ENCODE results near the gene KLHDC1.
"Not testable (repeated sequence)": the region's sequence is repeated elsewhere in the genome, so short reads cannot be mapped to it uniquely, and the experiment has no call there.

The KLHDC1 gene

DNA sequence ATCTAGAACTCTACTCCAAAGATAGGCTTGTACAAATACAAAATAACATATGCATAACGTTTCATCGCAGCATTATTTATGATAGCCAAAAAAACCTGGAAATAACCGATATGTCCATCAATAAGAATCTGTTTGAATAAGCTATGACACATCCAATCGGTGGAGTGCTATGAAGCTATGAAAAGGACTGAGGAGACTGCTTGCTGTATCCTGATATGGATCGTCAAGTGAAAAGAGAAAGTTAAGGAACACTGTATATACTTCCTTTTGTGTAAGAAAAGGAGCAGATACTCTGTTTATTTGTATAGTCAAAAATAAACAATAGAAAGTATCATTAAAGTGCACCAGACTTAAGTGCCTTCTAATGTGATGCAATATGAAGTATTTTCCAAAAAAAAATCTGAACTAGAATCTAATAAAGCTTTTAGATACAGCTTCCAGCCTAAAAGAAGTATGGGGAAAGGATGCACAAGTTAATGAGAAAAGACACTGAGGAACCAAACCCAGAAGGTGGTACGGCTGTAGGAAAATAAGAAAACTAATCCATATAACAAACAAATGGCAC lies 645 bp upstream of the KLHDC1 start:
- TF ChIP-seq, protein P1, sequence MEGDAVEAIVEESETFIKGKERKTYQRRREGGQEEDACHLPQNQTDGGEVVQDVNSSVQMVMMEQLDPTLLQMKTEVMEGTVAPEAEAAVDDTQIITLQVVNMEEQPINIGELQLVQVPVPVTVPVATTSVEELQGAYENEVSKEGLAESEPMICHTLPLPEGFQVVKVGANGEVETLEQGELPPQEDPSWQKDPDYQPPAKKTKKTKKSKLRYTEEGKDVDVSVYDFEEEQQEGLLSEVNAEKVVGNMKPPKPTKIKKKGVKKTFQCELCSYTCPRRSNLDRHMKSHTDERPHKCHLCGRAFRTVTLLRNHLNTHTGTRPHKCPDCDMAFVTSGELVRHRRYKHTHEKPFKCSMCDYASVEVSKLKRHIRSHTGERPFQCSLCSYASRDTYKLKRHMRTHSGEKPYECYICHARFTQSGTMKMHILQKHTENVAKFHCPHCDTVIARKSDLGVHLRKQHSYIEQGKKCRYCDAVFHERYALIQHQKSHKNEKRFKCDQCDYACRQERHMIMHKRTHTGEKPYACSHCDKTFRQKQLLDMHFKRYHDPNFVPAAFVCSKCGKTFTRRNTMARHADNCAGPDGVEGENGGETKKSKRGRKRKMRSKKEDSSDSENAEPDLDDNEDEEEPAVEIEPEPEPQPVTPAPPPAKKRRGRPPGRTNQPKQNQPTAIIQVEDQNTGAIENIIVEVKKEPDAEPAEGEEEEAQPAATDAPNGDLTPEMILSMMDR (IDR thresholded peaks at IDR 0.05; ENCODE audit: low read length, missing control alignments): no peak
- H3K4me3 ChIP-seq (replicated peaks; ENCODE audit: low read depth, low read length): peak overlapping the region; percentile 69
- DNase-seq (ENCODE audit: low read depth): peak; percentile 5

- not testable (repeated sequence) for DNase-seq (ENCODE audit: low read depth)
- peak overlapping the region; percentile 69 for H3K4me3 ChIP-seq (replicated peaks; ENCODE audit: low read depth, low read length)
These were observed 810 bp downstream of the KLHDC1 start for GRCh38 chr14:49693735-49694124.

DNA sequence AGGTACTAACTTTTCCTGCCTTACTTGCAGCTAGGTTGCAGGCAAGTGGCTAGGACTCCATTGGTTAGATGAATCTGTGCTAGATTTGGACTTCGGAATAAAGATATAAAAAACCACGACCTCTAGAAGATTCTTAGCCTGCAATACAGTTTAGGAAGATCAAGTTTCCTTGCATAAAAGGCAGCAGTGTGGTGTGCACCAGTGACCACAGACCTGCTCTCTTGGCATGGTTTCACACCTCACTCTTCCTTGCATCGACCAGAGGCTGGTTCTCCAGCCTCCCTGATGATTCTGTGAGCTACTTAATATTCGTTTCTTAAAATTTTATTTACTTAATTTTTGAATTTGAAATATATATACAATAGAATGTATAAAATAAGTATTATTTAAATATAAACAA lies 9.8 kb downstream of the KLHDC1 start:
- no peak for DNase-seq (ENCODE audit: low read depth)
- TF ChIP-seq, protein P1 (IDR thresholded peaks at IDR 0.05; ENCODE audit: low read length, missing control alignments): no peak
- no peak overlapping the region for H3K4me3 ChIP-seq (replicated peaks; ENCODE audit: low read depth, low read length)

GRCh38 chr14:49703965-49704364 lies 11.0 kb downstream of the KLHDC1 start:
- peak; percentile 28 for DNase-seq (ENCODE audit: low read depth)
- no peak overlapping the region for H3K4me3 ChIP-seq (replicated peaks; ENCODE audit: low read depth, low read length)
- TF ChIP-seq, protein P1 (IDR thresholded peaks at IDR 0.05; ENCODE audit: low read length, missing control alignments): no peak

DNA sequence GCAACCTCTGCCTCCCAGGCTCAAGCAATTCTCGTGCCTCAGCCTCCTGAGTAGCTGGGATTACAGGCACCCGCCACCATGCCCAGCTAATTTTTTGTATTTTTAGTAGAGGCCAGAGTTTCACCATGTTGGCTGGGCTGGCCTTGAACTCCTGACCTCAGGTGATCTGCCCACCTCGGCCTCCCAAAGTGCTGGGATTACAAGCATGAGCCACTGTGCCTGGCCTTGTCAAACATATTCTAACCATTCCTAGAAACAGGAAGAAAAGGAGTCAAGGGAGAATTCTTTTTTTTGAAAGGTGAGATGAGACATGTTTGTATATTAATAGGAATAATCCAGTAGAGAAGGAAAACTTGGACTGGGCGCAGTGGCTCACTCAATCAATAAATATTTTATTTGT lies 11.6 kb downstream of the KLHDC1 start:
- DNase-seq (ENCODE audit: low read depth); H3K4me3 ChIP-seq (replicated peaks; ENCODE audit: low read depth, low read length): not testable (repeated sequence)

DNA sequence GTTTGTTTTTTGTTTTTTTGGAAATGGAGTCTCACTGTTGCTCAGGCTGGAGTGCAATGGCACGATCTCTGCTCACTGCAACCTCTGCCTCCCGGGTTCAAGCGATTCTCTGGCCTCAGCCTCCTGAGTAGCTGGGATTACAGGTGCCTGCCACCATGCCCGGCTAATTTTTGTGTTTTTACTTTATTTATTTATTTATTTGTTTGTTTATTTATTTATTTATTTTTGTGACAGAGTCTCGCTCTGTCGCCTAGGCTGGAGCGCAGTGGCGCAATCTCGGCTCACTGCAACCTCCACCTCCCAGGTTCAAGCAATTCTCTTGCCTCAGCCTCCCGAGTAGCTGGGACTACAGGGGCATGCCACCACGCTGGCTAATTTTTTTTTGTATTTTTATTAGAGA lies 18.1 kb downstream of the KLHDC1 start:
- H3K4me3 ChIP-seq (replicated peaks; ENCODE audit: low read depth, low read length); DNase-seq (ENCODE audit: low read depth): not testable (repeated sequence)

DNA sequence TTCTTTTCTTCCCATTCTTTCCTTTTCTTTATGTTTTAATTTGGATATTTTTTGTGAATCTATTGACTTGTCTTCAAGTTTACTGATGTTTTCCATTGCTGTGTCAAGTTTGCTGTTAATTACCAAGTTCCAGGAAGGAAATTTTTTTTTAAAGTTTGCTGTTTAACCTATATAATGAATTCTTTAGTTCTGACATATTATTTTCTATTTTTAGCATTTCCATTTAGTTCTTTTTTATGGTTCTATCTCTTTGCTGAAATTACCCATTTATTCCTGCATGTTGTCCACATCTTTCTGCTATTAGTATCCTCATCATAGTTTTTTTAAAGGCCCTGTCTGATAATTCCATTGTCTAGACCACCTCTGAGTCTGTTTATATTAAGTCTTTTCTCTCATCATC lies 27.8 kb downstream of the KLHDC1 start:
- no peak overlapping the region for H3K4me3 ChIP-seq (replicated peaks; ENCODE audit: low read depth, low read length)
- TF ChIP-seq, protein P1 (IDR thresholded peaks at IDR 0.05; ENCODE audit: low read length, missing control alignments): no peak
- no peak for DNase-seq (ENCODE audit: low read depth)

- not testable (repeated sequence) for H3K4me3 ChIP-seq (replicated peaks; ENCODE audit: low read depth, low read length); DNase-seq (ENCODE audit: low read depth)
These were observed 29.0 kb downstream of the KLHDC1 start for GRCh38 chr14:49721733-49722435.

DNA sequence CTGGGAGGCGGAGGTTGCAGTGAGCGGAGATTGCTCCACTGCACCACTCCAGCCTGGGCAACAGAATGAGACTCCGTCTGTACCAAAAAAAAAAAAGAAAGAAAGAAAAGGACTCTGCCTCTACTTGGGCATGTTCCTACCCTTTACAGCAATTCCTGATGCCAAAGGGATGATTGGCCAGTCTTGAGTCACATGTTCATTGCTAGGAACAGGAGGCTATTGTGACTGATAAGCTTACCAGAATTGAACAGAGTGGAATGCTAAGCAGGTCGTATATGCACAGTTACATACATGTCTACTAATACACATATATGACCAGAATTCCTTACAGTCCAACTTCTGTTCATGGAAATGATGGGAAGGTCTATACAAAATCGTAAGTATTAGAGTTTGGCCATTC lies 34.3 kb downstream of the KLHDC1 start:
- TF ChIP-seq, protein P1 (IDR thresholded peaks at IDR 0.05; ENCODE audit: low read length, missing control alignments): no peak
- no peak for DNase-seq (ENCODE audit: low read depth)
- H3K4me3 ChIP-seq (replicated peaks; ENCODE audit: low read depth, low read length): no peak overlapping the region

Measured in fibroblast of pulmonary artery (primary cell).